ENCODE data around the gene CADPS.

GRCh38 chr3:62817678-62818077, 57.5 kb downstream of the CADPS start:
- TF ChIP-seq CTCF (IDR thresholded peaks at IDR 0.05; ENCODE audit: poor library complexity, severe bottlenecking), result no peak
- no peak for TF ChIP-seq EZH2 (IDR thresholded peaks at IDR 0.05; ENCODE audit: borderline replicate concordance, insufficient read depth, low read length, poor library complexity, severe bottlenecking)
- TF ChIP-seq TAF1 (IDR thresholded peaks at IDR 0.05; ENCODE audit: low read depth), result no peak
- TF ChIP-seq EP300 (conservative IDR thresholded peaks at IDR 0.05; ENCODE audit: poor library complexity, severe bottlenecking), result no peak
- TF ChIP-seq POLR2AphosphoS5 (IDR thresholded peaks at IDR 0.05), result no peak
- no peak for TF ChIP-seq REST (IDR thresholded peaks at IDR 0.05; ENCODE audit: borderline replicate concordance)

Measured in neural cell (in vitro differentiated cells).